WI38 (cell line): ENCODE results near the gene HERC4.

Source experiments
- H3K4me3 ChIP-seq: 2 replicates; pipeline ENCODE4 v1.5.1; 2011; ENCODE audit warnings: low read depth, mild to moderate bottlenecking, control low read depth, low read length
- TF ChIP-seq, protein P1 (sequence below): IDR thresholded peaks from 2 replicates; pipeline ENCODE4 v1.5.1; 2012; ENCODE audit warnings: low read depth, mild to moderate bottlenecking, control low read depth, low read length

HERC4 gene, protein sequence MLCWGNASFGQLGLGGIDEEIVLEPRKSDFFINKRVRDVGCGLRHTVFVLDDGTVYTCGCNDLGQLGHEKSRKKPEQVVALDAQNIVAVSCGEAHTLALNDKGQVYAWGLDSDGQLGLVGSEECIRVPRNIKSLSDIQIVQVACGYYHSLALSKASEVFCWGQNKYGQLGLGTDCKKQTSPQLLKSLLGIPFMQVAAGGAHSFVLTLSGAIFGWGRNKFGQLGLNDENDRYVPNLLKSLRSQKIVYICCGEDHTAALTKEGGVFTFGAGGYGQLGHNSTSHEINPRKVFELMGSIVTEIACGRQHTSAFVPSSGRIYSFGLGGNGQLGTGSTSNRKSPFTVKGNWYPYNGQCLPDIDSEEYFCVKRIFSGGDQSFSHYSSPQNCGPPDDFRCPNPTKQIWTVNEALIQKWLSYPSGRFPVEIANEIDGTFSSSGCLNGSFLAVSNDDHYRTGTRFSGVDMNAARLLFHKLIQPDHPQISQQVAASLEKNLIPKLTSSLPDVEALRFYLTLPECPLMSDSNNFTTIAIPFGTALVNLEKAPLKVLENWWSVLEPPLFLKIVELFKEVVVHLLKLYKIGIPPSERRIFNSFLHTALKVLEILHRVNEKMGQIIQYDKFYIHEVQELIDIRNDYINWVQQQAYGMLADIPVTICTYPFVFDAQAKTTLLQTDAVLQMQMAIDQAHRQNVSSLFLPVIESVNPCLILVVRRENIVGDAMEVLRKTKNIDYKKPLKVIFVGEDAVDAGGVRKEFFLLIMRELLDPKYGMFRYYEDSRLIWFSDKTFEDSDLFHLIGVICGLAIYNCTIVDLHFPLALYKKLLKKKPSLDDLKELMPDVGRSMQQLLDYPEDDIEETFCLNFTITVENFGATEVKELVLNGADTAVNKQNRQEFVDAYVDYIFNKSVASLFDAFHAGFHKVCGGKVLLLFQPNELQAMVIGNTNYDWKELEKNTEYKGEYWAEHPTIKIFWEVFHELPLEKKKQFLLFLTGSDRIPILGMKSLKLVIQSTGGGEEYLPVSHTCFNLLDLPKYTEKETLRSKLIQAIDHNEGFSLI

GRCh38 chr10:68074775-68075549 is at the start of gene HERC4:
HERC4 (minus strand) TSS chr10:68075283; CDS start chr10:68073108, 2,175 bp downstream.
- TF ChIP-seq, protein P1, sequence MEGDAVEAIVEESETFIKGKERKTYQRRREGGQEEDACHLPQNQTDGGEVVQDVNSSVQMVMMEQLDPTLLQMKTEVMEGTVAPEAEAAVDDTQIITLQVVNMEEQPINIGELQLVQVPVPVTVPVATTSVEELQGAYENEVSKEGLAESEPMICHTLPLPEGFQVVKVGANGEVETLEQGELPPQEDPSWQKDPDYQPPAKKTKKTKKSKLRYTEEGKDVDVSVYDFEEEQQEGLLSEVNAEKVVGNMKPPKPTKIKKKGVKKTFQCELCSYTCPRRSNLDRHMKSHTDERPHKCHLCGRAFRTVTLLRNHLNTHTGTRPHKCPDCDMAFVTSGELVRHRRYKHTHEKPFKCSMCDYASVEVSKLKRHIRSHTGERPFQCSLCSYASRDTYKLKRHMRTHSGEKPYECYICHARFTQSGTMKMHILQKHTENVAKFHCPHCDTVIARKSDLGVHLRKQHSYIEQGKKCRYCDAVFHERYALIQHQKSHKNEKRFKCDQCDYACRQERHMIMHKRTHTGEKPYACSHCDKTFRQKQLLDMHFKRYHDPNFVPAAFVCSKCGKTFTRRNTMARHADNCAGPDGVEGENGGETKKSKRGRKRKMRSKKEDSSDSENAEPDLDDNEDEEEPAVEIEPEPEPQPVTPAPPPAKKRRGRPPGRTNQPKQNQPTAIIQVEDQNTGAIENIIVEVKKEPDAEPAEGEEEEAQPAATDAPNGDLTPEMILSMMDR: no peak
- H3K4me3 ChIP-seq: peak within 1 kb of the TSS; percentile 70

DNA sequence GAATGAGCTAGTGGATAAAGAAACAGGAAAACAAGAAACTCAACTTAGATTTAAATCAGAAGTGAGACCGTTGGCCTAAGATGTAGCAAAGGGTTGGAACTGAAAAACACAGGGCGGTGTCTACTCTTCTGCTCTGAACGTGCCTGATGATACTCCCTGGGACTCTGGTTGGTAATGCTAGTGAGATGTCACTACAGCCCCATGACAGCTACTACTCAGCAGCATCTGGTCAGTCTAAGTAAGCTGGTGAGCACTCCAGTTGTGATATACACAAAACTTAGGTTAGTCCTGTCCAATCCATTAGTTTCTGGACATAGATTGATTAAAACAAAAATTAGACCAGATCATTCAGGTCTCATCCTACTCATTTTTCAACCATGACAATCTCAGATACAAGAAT is 49.6 kb upstream of the HERC4 start:
- no peak overlapping the region for H3K4me3 ChIP-seq
- TF ChIP-seq, protein P1: no peak

DNA sequence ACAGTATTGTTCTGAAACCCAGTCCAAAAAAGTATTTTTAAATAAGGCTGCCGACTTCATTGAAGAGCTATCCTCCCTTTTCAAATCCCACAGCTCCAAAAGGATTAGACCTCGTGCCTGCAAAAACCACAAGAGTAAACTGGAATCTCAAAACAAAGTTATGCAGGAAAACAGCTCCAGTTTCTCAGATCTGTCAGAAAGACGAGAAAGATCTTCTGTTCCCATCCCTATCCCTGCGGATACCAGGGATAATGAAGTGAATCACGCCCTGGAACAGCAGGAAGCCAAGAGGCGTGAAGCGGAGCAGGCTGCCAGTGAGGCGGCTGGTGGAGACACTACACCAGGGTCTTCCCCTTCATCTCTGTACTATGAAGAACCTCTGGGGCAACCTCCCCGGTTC is 46.8 kb upstream of the HERC4 start:
- TF ChIP-seq, protein P1: no peak
- no peak overlapping the region for H3K4me3 ChIP-seq

DNA sequence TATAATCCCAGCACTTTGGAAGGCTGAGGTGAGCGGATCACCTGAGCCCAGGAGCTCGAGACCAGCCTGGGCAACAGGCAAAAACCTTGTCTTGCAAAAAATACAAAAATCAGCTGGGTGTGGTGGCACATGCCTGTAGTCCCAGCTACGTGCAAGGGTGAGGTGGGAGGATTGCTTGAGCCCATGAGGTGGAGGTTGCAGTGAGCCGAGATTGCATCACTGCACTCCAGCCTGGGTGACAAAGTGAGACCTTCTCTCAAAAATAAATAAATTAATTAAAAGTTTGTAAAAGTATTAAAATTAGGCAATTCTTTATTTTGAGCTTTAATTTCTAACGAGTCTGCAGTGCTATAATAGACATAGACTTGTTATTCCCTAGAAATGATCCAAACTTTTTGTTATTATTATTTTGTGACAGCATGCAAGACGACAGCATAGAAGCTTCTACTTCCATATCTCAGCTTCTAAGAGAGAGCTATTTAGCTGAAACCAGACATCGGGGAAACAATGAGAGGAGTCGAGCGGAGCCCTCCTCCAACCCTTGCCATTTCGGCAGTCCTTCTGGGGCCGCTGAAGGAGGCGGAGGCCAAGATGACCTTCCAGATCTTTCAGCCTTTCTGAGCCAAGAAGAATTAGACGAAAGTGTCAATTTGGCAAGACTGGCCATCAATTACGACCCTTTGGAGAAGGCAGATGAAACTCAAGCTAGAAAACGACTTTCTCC is 46.1 kb upstream of the HERC4 start:
- H3K4me3 ChIP-seq: no peak overlapping the region
- TF ChIP-seq, protein P1: no peak

- TF ChIP-seq, protein P1: no peak
- no peak overlapping the region for H3K4me3 ChIP-seq
Observed at GRCh38 chr10:68118657-68119056, 43.6 kb upstream of the HERC4 start.

DNA sequence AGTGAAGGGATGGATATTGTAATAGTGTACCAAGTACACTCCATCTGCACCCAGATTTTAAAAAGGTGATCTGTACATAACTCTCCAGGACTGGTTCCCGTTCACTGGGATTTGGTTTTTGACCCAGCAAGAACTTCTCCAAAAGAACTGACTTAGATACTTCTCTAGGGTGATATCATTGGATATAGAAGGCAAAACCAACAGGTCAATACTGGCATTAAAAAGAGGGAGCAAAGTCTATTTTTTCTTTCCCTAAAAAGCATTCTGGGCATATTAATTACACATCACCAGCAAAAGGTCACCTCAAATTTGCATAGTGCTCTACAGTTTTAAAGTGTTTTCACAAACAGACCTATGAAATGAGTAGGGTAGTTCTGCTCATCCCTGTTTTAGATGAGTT is 37.8 kb upstream of the HERC4 start:
- TF ChIP-seq, protein P1: no peak

More for the DNA sequence above, 37.8 kb upstream of the HERC4 start:
- H3K4me3 ChIP-seq: no peak overlapping the region
